AG04449 (cell line): ENCODE results near the gene TMEM150A.

Experiments
- CTCF ChIA-PET: fragments of 350-600 bp; formaldehyde crosslinking; extraction: SDS; loops from one replicate; lab custom pipeline; 2021; ENCODE audit warnings: antibody characterized with exemption; lab: Yijun Ruan, JAX
- POLR2A ChIA-PET: fragments of 400-600, 350-600 bp; formaldehyde crosslinking; extraction: SDS; loops from one replicate; lab custom pipeline; 2020; ENCODE audit warnings: antibody characterized with exemption, inconsistent platforms; lab: Yijun Ruan, JAX
- DNase-seq: peaks from one replicate; pipeline ENCODE4 v3.0.0-alpha.2; 2010; ENCODE audit warnings: low read depth, low spot score
- H3K4me3 ChIP-seq: 2 replicates; pipeline ENCODE4 v1.5.1; 2011; ENCODE audit warnings: low read depth, mild to moderate bottlenecking, control low read depth, low read length
- TF ChIP-seq, protein P1 (sequence below): IDR thresholded peaks from one replicate; pipeline ENCODE4 v1.5.1; 2011; ENCODE audit warnings: mild to moderate bottlenecking, moderate library complexity, low read length, control low read depth, inconsistent platforms; ENCODE audit not compliant: insufficient read depth; ENCODE audit errors: missing control alignments

The TMEM150A gene

DNA sequence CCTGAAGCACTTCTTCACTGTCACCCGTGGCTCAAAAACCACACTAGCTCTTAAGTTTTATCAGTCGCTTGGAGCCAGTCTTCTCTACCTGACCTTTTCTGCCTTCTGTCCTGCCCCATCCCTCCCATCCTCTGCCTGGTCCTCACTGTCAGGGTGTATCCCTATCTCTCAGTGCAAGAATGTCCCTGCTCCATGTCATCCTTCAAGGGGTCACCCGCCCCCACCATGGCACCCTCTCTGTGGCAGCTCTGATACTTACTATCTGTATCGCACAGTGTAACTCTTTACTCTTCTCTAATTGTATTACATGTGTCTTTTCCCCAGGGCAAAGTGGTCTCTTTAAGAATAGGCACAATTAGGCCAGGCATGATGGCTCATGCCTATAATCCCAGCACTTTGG is 13.9 kb downstream of the TMEM150A start:
- no peak for DNase-seq
- ChIA-PET CTCF (interaction anchor here (1.4 to 1.6 kb wide), 2 partner anchors 36 to 38 kb away, joined by 3 to 4 read pairs; no protein-coding TSS in a partner anchor), POLR2A (interaction anchor here (1.1 to 3.2 kb wide), 2 partner anchors 13 to 27 kb away, joined by 3 to 15 read pairs; partner anchors contain the start of genes GGCX and TMEM150A)
- H3K4me3 ChIP-seq = no peak overlapping the region
- TF ChIP-seq, protein P1, sequence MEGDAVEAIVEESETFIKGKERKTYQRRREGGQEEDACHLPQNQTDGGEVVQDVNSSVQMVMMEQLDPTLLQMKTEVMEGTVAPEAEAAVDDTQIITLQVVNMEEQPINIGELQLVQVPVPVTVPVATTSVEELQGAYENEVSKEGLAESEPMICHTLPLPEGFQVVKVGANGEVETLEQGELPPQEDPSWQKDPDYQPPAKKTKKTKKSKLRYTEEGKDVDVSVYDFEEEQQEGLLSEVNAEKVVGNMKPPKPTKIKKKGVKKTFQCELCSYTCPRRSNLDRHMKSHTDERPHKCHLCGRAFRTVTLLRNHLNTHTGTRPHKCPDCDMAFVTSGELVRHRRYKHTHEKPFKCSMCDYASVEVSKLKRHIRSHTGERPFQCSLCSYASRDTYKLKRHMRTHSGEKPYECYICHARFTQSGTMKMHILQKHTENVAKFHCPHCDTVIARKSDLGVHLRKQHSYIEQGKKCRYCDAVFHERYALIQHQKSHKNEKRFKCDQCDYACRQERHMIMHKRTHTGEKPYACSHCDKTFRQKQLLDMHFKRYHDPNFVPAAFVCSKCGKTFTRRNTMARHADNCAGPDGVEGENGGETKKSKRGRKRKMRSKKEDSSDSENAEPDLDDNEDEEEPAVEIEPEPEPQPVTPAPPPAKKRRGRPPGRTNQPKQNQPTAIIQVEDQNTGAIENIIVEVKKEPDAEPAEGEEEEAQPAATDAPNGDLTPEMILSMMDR = no peak

- DNase-seq = no peak
- POLR2A ChIA-PET = interaction anchor here (1.1 to 1.5 kb wide), 2 partner anchors 27 to 50 kb away, joined by 3 read pairs; partner anchors contain the start of genes GGCX and MAT2A
- CTCF ChIA-PET = interaction anchor here (1.4 to 1.6 kb wide), 2 partner anchors 36 to 37 kb away, joined by 3 to 4 read pairs; no protein-coding TSS in a partner anchor
- no peak overlapping the region for H3K4me3 ChIP-seq
- TF ChIP-seq, protein P1 = no peak
These were observed 14.3 kb downstream of the TMEM150A start for GRCh38 chr2:85588236-85588635.

GRCh38 chr2:85585781-85586105 is 16.8 kb downstream of the TMEM150A start:
- no peak for DNase-seq
- TF ChIP-seq, protein P1 = no peak
- H3K4me3 ChIP-seq = peak overlapping the region; percentile 20; the same call in 1 of the 2 replicates
- CTCF ChIA-PET = interaction anchor here (2.1 to 2.3 kb wide), 3 partner anchors 9 to 34 kb away, joined by 7 to 8 read pairs (median 8); partner anchors contain the start of gene RNF181
- POLR2A ChIA-PET = interaction anchor here (0.6 to 1.1 kb wide), 4 partner anchors 13 to 47 kb away, joined by 3 to 4 read pairs (median 3); partner anchors contain the start of genes GGCX and MAT2A

- peak overlapping the region; percentile 60 for H3K4me3 ChIP-seq
- DNase-seq = no peak
- POLR2A ChIA-PET = interaction anchor here (0.6 to 1.1 kb wide), 4 partner anchors 14 to 46 kb away, joined by 3 to 4 read pairs (median 3); partner anchors contain the start of genes GGCX and MAT2A
- TF ChIP-seq, protein P1 = no peak
- CTCF ChIA-PET = interaction anchor here (1.7 to 2.3 kb wide), 4 partner anchors 10 to 165 kb away, joined by 5 to 8 read pairs (median 8); partner anchors contain the start of gene RNF181
These were observed 17.4 kb downstream of the TMEM150A start for GRCh38 chr2:85584857-85585780.

- ChIA-PET CTCF (interaction anchor here (1.7 to 2.3 kb wide), 2 partner anchors 33 to 165 kb away, joined by 5 to 8 read pairs; no protein-coding TSS in a partner anchor), POLR2A (interaction anchor here (1.0 kb wide), 1 partner anchor 46 kb away, joined by 3 read pairs; the partner anchor contains the start of gene MAT2A)
- TF ChIP-seq, protein P1 = no peak
- DNase-seq = no peak
- peak within 1 kb of the TSS; percentile 60 for H3K4me3 ChIP-seq
These were observed 18.1 kb downstream of the TMEM150A start, which contains the start of gene VAMP5 for GRCh38 chr2:85584354-85584856. TSS of gene VAMP5 (plus strand) at chr2:85584431. CDS start at chr2:85584491, 60 bp downstream.
